DMS153 (cell line): ENCODE data around the gene KAT7.
A peak's percentile ranks its signal among the peaks of the same experiment; 100 is the strongest.
"Not testable (repeated sequence)": the region's sequence is repeated elsewhere in the genome, so short reads cannot be mapped to it uniquely, and the experiment has no call there.

ENCODE experiments used
- DNase-seq: peaks from one replicate; lab custom pipeline; 2025; lab: John Stamatoyannopoulos, UW

KAT7 gene

DNA sequence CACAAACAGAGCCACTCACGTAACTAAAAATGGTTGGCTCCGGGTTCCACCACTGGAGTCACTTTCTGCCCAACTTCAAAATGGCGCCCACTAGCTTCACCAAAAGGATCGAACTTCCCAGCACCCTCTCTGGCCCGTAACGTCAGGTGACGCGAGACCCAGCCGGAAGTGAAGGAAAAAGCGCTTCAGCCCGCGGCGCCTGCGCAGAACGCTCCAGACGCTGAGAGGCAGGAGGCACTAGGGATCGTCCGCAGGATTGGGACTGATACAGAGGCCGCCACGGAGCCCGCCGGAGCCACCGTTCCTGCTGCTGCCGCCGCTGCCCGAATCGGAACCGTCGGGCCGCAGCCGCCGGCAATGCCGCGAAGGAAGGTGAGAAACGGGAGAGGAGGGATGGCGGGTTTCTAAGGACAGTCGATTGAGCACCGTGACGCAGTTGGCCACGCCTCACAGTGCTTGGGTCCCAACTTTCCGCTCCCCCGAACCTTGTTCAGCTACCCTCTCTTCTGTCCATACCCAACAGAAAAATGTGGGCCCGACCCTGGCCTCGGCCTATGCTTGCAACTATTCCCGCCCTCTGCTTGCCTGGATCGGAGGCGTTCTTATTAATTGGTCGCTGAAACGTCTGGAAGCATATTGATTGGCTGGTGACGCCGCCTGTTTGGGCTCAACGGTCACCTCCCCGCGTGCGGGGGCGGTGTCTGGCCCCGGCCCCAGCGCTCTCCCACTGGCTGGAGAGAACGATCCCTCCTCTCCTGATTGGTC, at the start of gene KAT7:
Gene KAT7 (plus strand): TSS at position 204 of the 765 bp plus-strand sequence. CDS start 154 bp downstream, at position 358.
- DNase-seq = peak; percentile 99

DNA sequence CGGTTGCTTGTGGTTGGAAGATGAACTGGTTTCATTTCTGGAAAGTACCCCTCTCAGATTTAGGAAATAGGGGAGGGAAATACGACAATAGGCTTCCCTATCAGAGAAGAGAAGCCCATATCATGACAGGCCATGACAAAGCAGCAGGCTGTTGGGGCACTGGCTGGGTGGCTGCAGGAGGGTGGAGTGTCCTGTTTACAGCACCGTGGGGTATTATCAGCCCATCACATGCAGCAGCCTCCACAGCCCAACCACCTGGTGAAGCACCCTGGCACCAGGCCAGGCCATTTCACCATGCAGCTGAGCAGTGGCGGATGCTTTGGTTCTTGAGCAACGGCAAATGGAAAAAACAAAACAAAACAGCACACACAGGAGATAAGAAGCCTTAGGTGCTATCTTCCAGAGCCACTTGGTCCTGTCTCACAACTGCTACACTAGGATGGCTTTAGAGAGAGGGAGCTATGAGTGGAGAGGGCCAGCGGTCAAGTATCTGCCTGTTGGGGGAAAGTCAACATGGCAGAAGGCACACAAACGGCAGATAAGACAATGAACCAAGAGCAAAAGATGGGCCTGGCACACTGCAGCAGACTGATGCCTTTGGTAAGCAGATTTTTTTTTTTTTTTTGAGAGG, 48.7 kb upstream of the KAT7 start:
- DNase-seq = peak; percentile 91

DNA sequence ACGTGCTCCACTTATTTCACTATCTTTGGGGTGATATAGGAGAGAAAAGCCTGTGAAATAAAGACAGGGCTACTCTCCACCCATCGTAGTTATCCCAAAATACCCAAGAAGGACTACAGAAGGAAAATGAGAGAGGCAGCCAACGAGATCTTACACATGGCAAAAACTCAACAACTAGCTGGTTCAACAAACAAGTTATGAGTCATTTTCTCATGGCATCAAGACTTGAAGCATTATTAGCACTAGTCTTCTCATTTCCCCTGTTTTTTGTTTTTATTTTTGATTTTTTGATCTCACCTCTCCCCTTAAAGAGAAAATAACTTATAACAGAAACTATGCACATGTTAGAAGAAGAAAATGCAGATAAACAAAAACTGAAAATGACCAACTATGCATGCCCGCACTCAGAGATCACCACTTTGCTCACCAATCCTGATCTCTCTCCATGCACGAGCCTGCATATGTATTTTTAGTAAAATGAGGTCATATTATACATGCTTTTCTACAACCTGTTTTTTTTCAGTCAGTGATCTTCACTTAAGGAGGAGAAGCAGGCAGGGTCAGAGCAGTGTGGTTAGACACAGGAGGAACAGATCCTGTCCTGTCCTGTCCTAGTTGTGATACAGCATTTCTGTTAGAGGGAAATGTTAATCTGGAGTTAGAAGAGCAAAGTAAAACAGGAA, 47.3 kb upstream of the KAT7 start:
- DNase-seq = no peak

DNA sequence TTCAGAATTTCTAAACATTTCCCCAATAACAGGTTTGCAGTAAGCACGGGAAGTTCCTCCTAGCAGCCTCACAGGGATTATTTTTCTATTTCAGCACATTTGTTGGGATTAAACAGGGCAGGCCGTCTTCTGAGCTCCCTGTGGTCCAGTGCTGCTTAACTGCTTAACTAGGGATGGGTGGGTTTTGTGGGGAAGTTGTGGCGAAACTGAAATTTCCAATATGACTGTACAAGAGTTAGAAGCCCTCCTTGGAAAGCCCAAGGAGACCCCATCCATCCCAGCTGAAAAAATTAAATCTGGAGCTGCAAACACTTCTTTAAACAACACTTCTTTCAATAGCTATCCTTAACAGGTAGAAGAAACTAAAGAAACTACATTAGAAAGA, 46.8 kb upstream of the KAT7 start:
- DNase-seq = no peak

DNA sequence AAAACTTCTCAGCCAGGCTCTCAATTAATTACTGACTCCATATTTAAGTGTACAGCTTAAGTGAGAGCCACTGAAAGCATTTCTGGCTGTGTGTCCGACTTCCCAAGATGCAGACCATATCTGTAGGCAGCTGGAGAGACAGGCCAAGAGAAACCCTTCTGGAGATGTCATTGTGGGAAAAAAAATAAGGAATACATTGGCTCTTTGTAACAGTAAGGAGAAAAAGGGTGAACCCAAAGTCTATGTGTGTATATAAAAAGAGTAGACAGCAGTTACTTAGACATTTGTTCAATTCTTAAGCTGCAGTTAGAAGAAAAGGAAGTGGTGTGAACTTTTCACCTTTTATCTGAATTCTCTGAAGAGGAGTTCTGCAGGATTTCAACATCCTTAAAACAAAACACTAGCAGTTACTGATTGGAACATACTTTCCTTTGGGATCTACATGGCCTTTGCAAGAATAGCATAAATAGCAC, 46.3 kb upstream of the KAT7 start:
- no peak for DNase-seq

DNA sequence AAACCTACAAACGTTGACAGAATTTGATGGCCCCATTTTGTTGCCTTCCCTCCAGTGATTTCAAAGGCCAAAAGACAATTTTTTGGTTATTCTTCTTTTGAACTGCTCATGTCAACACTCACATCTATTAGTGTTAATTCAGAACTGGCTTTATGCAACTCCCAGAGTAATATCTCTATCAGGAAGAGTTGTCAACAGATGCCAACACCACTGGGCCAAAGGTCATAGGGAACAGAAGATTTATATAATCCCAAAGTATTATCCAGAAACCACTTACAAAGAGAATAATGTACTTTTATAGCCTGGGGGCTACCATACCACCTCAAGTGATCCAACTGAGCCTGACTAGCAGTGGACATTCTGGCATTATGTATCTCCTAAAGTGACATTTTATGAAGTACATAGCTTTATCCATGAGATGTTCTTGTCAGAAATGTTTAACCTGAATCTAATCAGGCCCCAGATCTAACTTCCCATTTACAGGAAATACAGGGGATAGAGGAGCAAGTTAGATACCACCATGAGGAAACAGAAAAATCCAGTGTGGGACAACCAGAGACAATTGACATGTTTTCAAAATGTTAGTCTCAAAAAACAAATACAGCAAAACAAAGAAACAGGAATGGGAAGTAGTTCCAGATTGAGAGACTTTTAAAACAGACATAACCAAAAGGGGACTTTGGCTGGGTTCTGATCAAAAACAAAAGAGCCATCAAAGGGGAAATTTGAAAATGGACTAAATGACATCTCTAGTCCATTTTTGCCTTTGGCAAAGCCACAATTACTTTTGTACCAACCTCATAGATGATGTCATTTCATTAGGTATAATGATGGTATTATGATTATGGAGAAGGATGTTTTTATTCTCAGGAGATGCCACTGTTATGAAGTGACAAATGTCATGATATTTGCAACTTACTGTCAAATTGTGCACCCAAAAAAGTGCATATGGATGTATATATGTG, 43.0 kb upstream of the KAT7 start:
- DNase-seq = no peak

DNA sequence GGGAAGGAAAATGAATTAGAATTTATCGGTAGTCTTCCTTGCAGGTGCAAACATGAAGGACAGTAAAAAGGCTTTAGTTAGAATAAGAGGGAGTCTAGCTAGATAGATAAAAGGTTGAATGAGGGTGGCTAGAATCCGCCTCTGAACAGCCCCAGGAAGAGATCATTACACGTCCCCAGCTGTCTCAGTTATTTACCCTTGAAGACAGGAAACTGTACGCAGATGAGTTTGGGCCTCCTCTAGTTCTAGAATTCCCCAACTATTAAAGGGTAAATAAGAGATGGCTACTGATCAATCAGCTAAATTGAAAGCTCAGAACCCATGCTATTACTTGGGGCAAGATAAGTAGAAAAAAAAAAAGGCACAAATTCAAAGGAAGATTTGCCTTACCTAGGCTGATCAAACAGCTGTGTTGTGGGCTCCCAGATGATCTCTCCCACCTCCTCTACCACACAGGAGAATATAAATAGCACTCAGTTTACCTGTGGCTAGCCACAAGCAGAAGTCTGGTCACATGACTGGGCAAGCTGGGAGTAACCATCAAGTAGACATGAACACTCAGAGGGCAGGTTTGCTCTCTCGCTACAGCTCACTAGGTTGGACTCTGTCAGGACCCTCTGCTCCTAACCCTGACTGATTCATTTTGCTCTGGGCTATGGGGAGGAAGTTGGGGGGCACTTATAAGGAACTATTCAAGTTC, 41.5 kb upstream of the KAT7 start:
- peak; percentile 3 for DNase-seq

- no peak for DNase-seq
Observed at GRCh38 chr17:49747632-49748031, 40.8 kb upstream of the KAT7 start.

GRCh38 chr17:49748223-49748622, 40.3 kb upstream of the KAT7 start:
- DNase-seq = no peak

DNA sequence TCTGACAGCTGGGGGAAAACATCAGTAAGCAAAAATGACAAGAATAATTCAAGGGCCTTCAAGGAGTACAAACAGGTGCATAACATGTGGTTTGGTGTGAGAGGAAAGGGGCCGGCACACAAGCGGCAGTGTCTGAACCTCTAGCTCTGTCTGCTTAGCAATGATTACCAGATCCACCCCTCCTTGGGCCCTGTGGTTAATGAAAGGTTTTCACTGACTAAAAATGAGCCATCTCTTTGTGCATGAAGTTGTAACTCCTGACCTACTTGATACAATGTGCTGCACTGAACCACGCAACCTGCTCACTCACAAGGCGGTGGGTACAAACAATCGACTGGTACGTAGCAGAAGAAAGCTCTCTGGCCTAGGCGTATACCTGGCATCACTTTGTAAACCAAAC, 39.7 kb upstream of the KAT7 start:
- no peak for DNase-seq

- DNase-seq = no peak
Observed at GRCh38 chr17:49749730-49750129, 38.8 kb upstream of the KAT7 start.

DNA sequence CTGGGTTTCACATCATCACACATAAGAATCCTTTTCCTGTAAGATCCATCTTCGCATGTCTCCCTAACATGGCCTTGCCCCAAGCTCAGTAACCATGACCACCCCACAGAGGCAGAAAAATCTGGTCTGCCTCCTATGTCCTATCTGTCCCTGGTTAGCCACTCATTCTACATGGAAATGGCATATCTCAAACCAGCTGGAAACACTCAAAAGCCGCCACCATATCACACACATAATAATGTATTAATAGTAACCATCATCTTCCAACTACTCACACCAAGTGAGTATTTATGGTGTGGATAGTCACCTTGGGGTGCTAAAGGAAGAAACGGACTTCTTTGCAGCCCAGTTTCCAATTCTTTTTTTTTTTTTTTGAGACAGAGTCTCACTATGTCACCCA, 36.0 kb upstream of the KAT7 start:
- DNase-seq = no peak

DNA sequence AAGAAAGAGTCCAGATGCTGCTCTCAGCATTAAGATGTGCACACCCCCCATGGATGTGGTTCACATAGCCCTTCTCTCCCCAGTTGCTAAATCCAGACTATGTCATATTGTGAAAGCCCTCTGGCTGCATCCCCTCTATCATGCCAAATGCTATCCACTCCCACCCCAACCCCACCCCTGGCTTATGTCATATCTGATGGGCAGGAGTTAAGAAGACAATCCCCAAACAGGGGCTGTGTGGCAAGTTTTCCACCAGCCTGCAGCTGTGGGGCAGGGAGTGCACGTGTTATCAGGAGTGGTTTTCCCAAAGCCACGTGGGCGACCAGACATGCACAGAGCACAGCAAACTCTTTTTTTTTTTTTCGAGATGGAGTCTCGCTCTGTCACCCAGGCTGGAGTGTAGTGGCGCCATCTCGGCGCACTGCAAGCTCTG, 34.5 kb upstream of the KAT7 start:
- DNase-seq = no peak

GRCh38 chr17:49755663-49756283, 32.7 kb upstream of the KAT7 start:
- no peak for DNase-seq

- DNase-seq = no peak
Observed at GRCh38 chr17:49756323-49757150, 31.9 kb upstream of the KAT7 start.

DNA sequence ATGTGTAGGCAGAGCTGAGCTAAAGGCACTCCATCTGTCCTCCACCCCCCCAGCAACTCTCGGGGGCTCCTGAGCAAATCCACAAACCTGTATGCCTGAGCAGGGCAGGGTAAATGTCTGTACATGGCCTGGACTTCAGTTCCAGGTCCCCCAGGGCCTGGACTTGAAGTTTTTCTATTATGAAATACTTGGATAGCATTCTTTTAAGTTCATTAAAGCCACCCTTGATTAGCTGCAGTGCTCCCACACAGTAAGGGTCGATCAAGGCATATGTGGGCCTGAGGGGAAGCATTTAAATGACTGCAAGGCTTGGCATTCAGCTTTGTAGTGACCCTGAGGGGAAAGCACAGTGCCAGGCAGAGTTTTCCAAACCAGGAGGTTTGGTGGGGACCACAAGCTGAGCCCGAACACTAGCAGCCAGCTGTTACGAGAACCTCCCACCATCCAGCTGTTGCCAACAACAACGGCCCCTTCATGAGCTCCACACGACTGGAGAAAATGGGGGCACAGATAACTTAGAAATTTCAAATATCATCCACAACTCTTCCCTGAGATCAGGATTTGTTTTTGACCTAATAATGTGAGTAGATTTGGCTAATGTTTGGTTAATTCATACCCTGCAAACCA, 31.2 kb upstream of the KAT7 start:
- no peak for DNase-seq

DNA sequence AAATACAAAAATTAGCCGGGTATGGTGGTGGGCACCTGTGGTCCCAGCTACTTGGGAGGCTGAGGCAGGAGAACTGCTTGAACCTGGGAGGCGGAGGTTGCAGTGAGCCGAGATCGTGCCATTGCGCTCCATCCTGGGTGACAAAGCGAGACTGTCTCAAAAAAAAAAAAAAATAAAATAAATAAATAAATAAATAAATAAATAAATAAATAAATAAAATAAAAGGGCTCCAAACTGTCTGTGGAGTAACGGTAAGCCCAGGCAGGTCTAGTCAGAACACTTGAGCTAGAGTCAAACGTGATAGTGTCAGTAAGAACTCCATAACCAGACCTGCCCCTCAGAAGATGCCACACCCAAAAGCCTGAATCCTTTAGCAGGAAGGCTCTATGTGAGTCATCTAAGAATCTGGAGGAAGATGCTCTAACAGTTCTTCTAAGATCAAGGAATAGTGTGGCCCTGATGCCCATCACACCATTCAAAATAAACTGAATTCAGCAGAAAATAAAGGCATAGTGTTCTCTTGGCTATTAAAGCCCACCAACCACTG, 29.9 kb upstream of the KAT7 start:
- not testable (repeated sequence) for DNase-seq

GRCh38 chr17:49759203-49759602, 29.3 kb upstream of the KAT7 start:
- no peak for DNase-seq

DNA sequence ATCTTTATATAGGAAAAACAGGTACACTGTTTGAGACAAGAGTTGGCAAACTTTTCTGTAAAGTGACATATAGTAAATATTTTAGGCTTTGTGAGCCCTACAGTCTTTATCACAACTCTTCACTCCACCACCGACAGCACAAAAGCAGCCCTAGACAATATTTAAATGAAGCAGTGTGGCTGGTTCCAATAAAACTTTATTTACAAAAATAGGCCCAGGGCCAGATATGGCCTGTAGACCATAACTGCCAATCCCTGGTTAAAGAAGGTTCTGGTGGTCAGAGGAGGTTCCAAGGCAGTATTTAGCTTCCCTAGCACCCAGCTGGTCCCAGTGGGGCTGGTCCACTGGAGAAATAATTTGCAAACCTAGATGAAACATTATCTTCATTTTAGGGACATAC, 28.2 kb upstream of the KAT7 start:
- no peak for DNase-seq
